SK-N-MC (cell line): Measurements from ENCODE around the gene CEP85.
"Not testable (repeated sequence)": the region's sequence is repeated elsewhere in the genome, so short reads cannot be mapped to it uniquely, and the experiment has no call there.

Source experiments
- DNase-seq: peaks from one replicate; pipeline ENCODE4 v3.0.0-alpha.2; 2011; ENCODE audit warnings: low read depth, low spot score
- H3K27ac ChIP-seq: fragments of 200-600 bp; sonication (generic); 2 replicates; pipeline ENCODE4 v1.5.1; 2016; ENCODE audit warnings: mixed run types
- H3K36me3 ChIP-seq: fragments of 200-600 bp; sonication (generic); 2 replicates; pipeline ENCODE4 v1.6.1; 2017; ENCODE audit warnings: antibody characterized with exemption, low read length, mixed read lengths; ENCODE audit not compliant: insufficient read depth
- H3K4me3 ChIP-seq: fragments of 200-600 bp; sonication (generic); 2 replicates; pipeline ENCODE4 v1.5.1; 2016
- H3K9ac ChIP-seq: fragments of 200-600 bp; sonication (generic); 2 replicates; pipeline ENCODE4 v1.8.0; 2017; ENCODE audit warnings: mixed run types, mixed read lengths; ENCODE audit not compliant: insufficient read length
- H3K9me3 ChIP-seq: fragments of 200-600 bp; sonication (generic); 2 replicates; pipeline ENCODE4 v1.6.1; 2017; ENCODE audit warnings: low read depth, mild to moderate bottlenecking, antibody characterized with exemption, low read length, moderate library complexity, mixed read lengths
- EZH2 ChIP-seq: fragments of 200-600 bp; sonication (generic); IDR thresholded peaks from one replicate; pipeline ENCODE4 v1.6.1; 2017; ENCODE audit warnings: antibody characterized with exemption
- FOXP2 ChIP-seq: optimal IDR thresholded peaks from 2 replicates; pipeline ENCODE3; 2011; ENCODE audit warnings: mild to moderate bottlenecking, moderate library complexity; ENCODE audit not compliant: insufficient read depth; ENCODE audit errors: extremely low read length, control extremely low read depth
- POLR2AphosphoS5 ChIP-seq: IDR thresholded peaks from 2 replicates; pipeline ENCODE4 v1.6.1; 2012; ENCODE audit warnings: mild to moderate bottlenecking, low read depth, low read length, borderline replicate concordance

CEP85 gene

GRCh38 chr1:26307363-26307781 is 73.4 kb downstream of the CEP85 start:
- no peak overlapping the region for H3K27ac ChIP-seq
- no peaks in the 10 kb centered on the region for H3K36me3 ChIP-seq
- H3K9me3 ChIP-seq: no peaks in the 10 kb centered on the region
- DNase-seq: no peak
- H3K4me3 ChIP-seq: peak overlapping the region; percentile 89
- peak overlapping the region; percentile 82 for H3K9ac ChIP-seq
- TF ChIP-seq FOXP2 (no peak), EZH2 (no peak), POLR2AphosphoS5 (no peak)

GRCh38 chr1:26307966-26308899 is 74.2 kb downstream of the CEP85 start:
- not testable (repeated sequence) for H3K4me3 ChIP-seq, H3K36me3 ChIP-seq, H3K9ac ChIP-seq, H3K9me3 ChIP-seq, DNase-seq, H3K27ac ChIP-seq

GRCh38 chr1:26314501-26314900 is 80.5 kb downstream of the CEP85 start:
- TF ChIP-seq EZH2 (no peak), POLR2AphosphoS5 (no peak), FOXP2 (no peak)
- Histone ChIP-seq H3K9ac (no peak overlapping the region), H3K9me3 (no peaks in the 10 kb centered on the region), H3K27ac (no peak overlapping the region), H3K4me3 (no peak overlapping the region), H3K36me3 (no peaks in the 10 kb centered on the region)
- no peak for DNase-seq

GRCh38 chr1:26315874-26316850 is 82.2 kb downstream of the CEP85 start:
- H3K27ac ChIP-seq: no peak overlapping the region
- no peak for TF ChIP-seq POLR2AphosphoS5
- no peak for TF ChIP-seq FOXP2
- TF ChIP-seq EZH2: no peak
- no peaks in the 10 kb centered on the region for H3K36me3 ChIP-seq
- H3K9me3 ChIP-seq: no peaks in the 10 kb centered on the region
- DNase-seq: no peak
- no peak overlapping the region for H3K9ac ChIP-seq
- no peak overlapping the region for H3K4me3 ChIP-seq

- Histone ChIP-seq H3K27ac (no peak overlapping the region), H3K4me3 (no peak overlapping the region), H3K9ac (no peak overlapping the region), H3K36me3 (no peaks in the 10 kb centered on the region), H3K9me3 (no peaks in the 10 kb centered on the region)
- no peak for DNase-seq
- no peak for TF ChIP-seq EZH2
- TF ChIP-seq POLR2AphosphoS5: no peak
- no peak for TF ChIP-seq FOXP2
Measured at GRCh38 chr1:26317146-26317545, 83.1 kb downstream of the CEP85 start.

- Histone ChIP-seq H3K36me3 (no peaks in the 10 kb centered on the region), H3K9me3 (no peaks in the 10 kb centered on the region), H3K9ac (no peak within 1 kb of the TSS), H3K4me3 (no peak within 1 kb of the TSS), H3K27ac (no peak within 1 kb of the TSS)
- no peak for DNase-seq
- TF ChIP-seq EZH2 (no peak), POLR2AphosphoS5 (no peak), FOXP2 (no peak)
Measured at GRCh38 chr1:26317612-26318337, 83.8 kb downstream of the CEP85 start, which contains the start of gene CD52. TSS of gene CD52 (plus strand) at chr1:26317958. CDS start at chr1:26318018, 60 bp downstream.

- Histone ChIP-seq H3K9me3 (no peaks in the 10 kb centered on the region), H3K4me3 (no peak overlapping the region), H3K27ac (no peak overlapping the region), H3K9ac (no peak overlapping the region), H3K36me3 (no peaks in the 10 kb centered on the region)
- no peak for DNase-seq
- TF ChIP-seq POLR2AphosphoS5 (no peak), EZH2 (no peak), FOXP2 (no peak)
Measured at GRCh38 chr1:26318338-26319064, 84.5 kb downstream of the CEP85 start.
